ENCODE results near the gene UTP25. TPM values are rescaled to one million over a fixed set of nuclear protein-coding genes. Genes with fewer than 3 reads are reported as not detected.

Gene UTP25
- polyA plus RNA-seq, 1 donor from 2014 or later, result 6.1 TPM

DNA sequence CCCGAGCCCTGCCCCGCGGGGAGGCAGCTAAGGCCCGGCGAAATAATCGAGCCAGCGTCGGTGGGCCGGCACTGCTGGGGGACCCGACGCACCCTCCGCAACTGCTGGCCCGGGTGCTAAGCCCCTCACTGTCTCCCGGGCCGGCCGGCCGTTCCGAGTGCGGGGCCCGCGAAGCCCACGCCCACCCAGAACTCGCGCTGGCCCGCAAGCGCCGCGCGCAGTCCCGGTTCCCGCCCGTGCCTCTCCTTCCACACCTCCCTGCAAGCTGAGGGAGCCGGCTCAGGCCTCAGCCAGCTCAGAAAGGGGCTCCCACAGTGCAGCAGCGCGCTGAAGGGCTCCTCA lies 61.3 kb downstream of the UTP25 start:
- H2AFZ ChIP-seq (ENCODE audit: low read depth, low read length), result no peak overlapping the region
- no peaks in the 10 kb centered on the region for H3K27me3 ChIP-seq (ENCODE audit: insufficient read depth, low read depth, low read length)
- H3K4me2 ChIP-seq (ENCODE audit: low read length), result no peak overlapping the region
- TF ChIP-seq TAF1 (IDR thresholded peaks at IDR 0.05; ENCODE audit: low read depth), result no peak
- TF ChIP-seq POLR2AphosphoS5 (IDR thresholded peaks at IDR 0.05), result no peak
- no peak for TF ChIP-seq MXI1 (conservative IDR thresholded peaks at IDR 0.05; ENCODE audit: poor library complexity, severe bottlenecking)
- TF ChIP-seq EZH2 (IDR thresholded peaks at IDR 0.05; ENCODE audit: borderline replicate concordance, insufficient read depth, low read length, poor library complexity, severe bottlenecking), result no peak
- TF ChIP-seq, protein P1, sequence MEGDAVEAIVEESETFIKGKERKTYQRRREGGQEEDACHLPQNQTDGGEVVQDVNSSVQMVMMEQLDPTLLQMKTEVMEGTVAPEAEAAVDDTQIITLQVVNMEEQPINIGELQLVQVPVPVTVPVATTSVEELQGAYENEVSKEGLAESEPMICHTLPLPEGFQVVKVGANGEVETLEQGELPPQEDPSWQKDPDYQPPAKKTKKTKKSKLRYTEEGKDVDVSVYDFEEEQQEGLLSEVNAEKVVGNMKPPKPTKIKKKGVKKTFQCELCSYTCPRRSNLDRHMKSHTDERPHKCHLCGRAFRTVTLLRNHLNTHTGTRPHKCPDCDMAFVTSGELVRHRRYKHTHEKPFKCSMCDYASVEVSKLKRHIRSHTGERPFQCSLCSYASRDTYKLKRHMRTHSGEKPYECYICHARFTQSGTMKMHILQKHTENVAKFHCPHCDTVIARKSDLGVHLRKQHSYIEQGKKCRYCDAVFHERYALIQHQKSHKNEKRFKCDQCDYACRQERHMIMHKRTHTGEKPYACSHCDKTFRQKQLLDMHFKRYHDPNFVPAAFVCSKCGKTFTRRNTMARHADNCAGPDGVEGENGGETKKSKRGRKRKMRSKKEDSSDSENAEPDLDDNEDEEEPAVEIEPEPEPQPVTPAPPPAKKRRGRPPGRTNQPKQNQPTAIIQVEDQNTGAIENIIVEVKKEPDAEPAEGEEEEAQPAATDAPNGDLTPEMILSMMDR (IDR thresholded peaks at IDR 0.05; ENCODE audit: poor library complexity, severe bottlenecking), result no peak
- no peaks in the 10 kb centered on the region for H3K36me3 ChIP-seq (ENCODE audit: insufficient read depth, low read length)
- H4K20me1 ChIP-seq (ENCODE audit: insufficient read depth), result no peaks in the 10 kb centered on the region
- no peaks in the 10 kb centered on the region for H3K9me3 ChIP-seq (ENCODE audit: low read length)
- no peak overlapping the region for H3K27ac ChIP-seq (ENCODE audit: low read length)
- no peaks in the 10 kb centered on the region for H3F3A ChIP-seq (ENCODE audit: insufficient read depth, low read length, poor library complexity, severe bottlenecking)
- H3K9ac ChIP-seq (ENCODE audit: low read length), result no peak overlapping the region
- H3K4me3 ChIP-seq (ENCODE audit: low read length), result no peak overlapping the region
- H3K79me2 ChIP-seq (replicated peaks; ENCODE audit: insufficient read depth, low read length), result no peaks in the 10 kb centered on the region
- no peaks in the 10 kb centered on the region for H3K9me2 ChIP-seq (ENCODE audit: insufficient read depth, low read length)

DNA sequence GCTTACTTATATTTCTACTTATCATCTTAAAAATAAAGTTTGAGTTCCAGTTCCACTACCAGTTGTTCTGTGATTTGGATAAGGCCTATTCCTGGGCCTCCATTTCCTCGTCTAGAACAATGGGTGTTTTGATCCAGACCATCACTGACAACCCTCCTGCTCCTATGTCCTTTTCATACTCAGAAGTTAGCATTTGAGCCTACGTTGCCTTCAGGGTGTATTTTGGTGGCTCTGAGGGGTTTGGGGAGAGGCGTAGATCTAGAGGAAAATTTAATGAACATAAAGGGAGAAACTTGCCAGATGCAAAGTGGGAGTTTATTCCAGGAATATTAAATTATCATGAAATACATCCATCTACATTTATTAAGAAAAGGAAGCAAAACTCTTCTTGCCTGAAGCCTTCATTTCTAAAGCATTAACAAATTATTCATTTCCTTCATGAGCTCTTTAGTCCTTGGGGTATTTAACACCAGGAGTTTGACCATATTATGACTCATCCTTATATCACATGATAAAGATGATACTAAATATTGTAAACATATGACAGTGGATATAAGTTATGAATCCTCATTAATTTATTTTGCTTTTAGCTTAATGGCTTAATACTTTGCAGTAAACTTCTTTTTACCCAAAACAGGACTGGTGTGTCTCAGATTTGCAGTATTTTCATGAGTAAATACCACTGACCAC lies 63.0 kb downstream of the UTP25 start:
- Histone ChIP-seq H3K27me3 (ENCODE audit: insufficient read depth, low read depth, low read length) (no peaks in the 10 kb centered on the region), H3K9ac (ENCODE audit: low read length) (no peak overlapping the region), H4K20me1 (ENCODE audit: insufficient read depth) (no peaks in the 10 kb centered on the region), H3K79me2 (replicated peaks; ENCODE audit: insufficient read depth, low read length) (no peaks in the 10 kb centered on the region), H3F3A (ENCODE audit: insufficient read depth, low read length, poor library complexity, severe bottlenecking) (no peaks in the 10 kb centered on the region), H3K9me3 (ENCODE audit: low read length) (no peaks in the 10 kb centered on the region), H3K4me2 (ENCODE audit: low read length) (no peak overlapping the region), H3K36me3 (ENCODE audit: insufficient read depth, low read length) (no peaks in the 10 kb centered on the region), H3K27ac (ENCODE audit: low read length) (no peak overlapping the region), H3K4me3 (ENCODE audit: low read length) (no peak overlapping the region), H3K9me2 (ENCODE audit: insufficient read depth, low read length) (no peaks in the 10 kb centered on the region), H2AFZ (ENCODE audit: low read depth, low read length) (no peak overlapping the region)
- TF ChIP-seq, protein P2, sequence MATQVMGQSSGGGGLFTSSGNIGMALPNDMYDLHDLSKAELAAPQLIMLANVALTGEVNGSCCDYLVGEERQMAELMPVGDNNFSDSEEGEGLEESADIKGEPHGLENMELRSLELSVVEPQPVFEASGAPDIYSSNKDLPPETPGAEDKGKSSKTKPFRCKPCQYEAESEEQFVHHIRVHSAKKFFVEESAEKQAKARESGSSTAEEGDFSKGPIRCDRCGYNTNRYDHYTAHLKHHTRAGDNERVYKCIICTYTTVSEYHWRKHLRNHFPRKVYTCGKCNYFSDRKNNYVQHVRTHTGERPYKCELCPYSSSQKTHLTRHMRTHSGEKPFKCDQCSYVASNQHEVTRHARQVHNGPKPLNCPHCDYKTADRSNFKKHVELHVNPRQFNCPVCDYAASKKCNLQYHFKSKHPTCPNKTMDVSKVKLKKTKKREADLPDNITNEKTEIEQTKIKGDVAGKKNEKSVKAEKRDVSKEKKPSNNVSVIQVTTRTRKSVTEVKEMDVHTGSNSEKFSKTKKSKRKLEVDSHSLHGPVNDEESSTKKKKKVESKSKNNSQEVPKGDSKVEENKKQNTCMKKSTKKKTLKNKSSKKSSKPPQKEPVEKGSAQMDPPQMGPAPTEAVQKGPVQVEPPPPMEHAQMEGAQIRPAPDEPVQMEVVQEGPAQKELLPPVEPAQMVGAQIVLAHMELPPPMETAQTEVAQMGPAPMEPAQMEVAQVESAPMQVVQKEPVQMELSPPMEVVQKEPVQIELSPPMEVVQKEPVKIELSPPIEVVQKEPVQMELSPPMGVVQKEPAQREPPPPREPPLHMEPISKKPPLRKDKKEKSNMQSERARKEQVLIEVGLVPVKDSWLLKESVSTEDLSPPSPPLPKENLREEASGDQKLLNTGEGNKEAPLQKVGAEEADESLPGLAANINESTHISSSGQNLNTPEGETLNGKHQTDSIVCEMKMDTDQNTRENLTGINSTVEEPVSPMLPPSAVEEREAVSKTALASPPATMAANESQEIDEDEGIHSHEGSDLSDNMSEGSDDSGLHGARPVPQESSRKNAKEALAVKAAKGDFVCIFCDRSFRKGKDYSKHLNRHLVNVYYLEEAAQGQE (IDR thresholded peaks at IDR 0.05; ENCODE audit: borderline replicate concordance), result no peak
- TF ChIP-seq TAF1 (IDR thresholded peaks at IDR 0.05; ENCODE audit: low read depth) (no peak), EP300 (conservative IDR thresholded peaks at IDR 0.05; ENCODE audit: poor library complexity, severe bottlenecking) (no peak), EZH2 (IDR thresholded peaks at IDR 0.05; ENCODE audit: borderline replicate concordance, insufficient read depth, low read length, poor library complexity, severe bottlenecking) (no peak), SMC3 (conservative IDR thresholded peaks at IDR 0.05; ENCODE audit: poor library complexity) (no peak), POLR2AphosphoS5 (IDR thresholded peaks at IDR 0.05) (no peak), RAD21 (conservative IDR thresholded peaks at IDR 0.05) (no peak), MXI1 (conservative IDR thresholded peaks at IDR 0.05; ENCODE audit: poor library complexity, severe bottlenecking) (no peak)
- TF ChIP-seq, protein P1 (IDR thresholded peaks at IDR 0.05; ENCODE audit: poor library complexity, severe bottlenecking), result no peak
